Measurements from ENCODE around the gene DNAJB2. TPM values are rescaled to one million over a fixed set of nuclear protein-coding genes. Genes with fewer than 3 reads are reported as not detected.

DNAJB2 gene
- total RNA-seq, 1 experiment from 2014 or later, result 36.2 TPM

- H3K27me3 ChIP-seq (ENCODE audit: insufficient read depth, low read length), result no peaks in the 10 kb centered on the region
- H3K36me3 ChIP-seq (ENCODE audit: control insufficient read depth in 1 of 2, insufficient read depth in 2 of 2, low read length in 2 of 2), result no peaks in the 10 kb centered on the region
- H3K27ac ChIP-seq (ENCODE audit: low read depth, low read length), result no peak overlapping the region
- H3K4me3 ChIP-seq (replicated peaks in 1 of 2; ENCODE audit: low read depth in 1 of 2, low read length in 2 of 2), result no peak overlapping the region
- ATAC-seq (no peak), DNase-seq (ENCODE audit: low read depth, low spot score) (no peak)
- ChIA-PET RAD21 (ENCODE audit: low non-redundant PET in 1 of 2, low total read pairs in 2 of 2, uncharacterized antibody in 2 of 2, unreplicated experiment in 2 of 2) (no interaction called here), POLR2A (no interaction called here), CTCF (interaction anchor here (2.2 kb wide), 1 partner anchor 13 kb away, joined by 8 read pairs; no protein-coding TSS in a partner anchor)
- TF ChIP-seq EZH2phosphoT487 (IDR thresholded peaks at IDR 0.05; ENCODE audit: borderline replicate concordance), result no peak
- H3K79me2 ChIP-seq (ENCODE audit: insufficient read depth, low read length), result no peaks in the 10 kb centered on the region
- H2AFZ ChIP-seq (ENCODE audit: low read depth, low read length, poor library complexity, severe bottlenecking), result no peak overlapping the region
- H3K9me2 ChIP-seq (ENCODE audit: insufficient read depth), result no peaks in the 10 kb centered on the region
- H3K9ac ChIP-seq (ENCODE audit: low read length), result no peak overlapping the region
- H3K9me3 ChIP-seq (ENCODE audit: control insufficient read depth in 1 of 2, insufficient read depth in 1 of 2, low read depth in 1 of 2, low read length in 2 of 2), result no peaks in the 10 kb centered on the region
- H3K4me2 ChIP-seq (ENCODE audit: low read length), result no peak overlapping the region
- BruUV-seq (replicated peaks), result no TSS peak
- H4K20me1 ChIP-seq (ENCODE audit: insufficient read depth), result no peaks in the 10 kb centered on the region
- intact Hi-C loops (cut with micrococcal nuclease), result no loop called here
- H3K4me1 ChIP-seq (ENCODE audit: control insufficient read depth in 1 of 2, insufficient read depth in 2 of 2, low read length in 2 of 2), result peaks cover 26 to 42% of the 10 kb centered on the region in 2 experiments
These were observed 2.4 kb downstream of the DNAJB2 start for GRCh38 chr2:219281588-219281987.

- intact Hi-C loops (cut with micrococcal nuclease), result no loop called here
- Histone ChIP-seq H3K9ac (ENCODE audit: low read length) (no peak overlapping the region), H2AFZ (ENCODE audit: low read depth, low read length, poor library complexity, severe bottlenecking) (no peak overlapping the region), H3K36me3 (ENCODE audit: control insufficient read depth in 1 of 2, insufficient read depth in 2 of 2, low read length in 2 of 2) (no peaks in the 10 kb centered on the region), H3K4me2 (ENCODE audit: low read length) (no peak overlapping the region), H3K4me3 (replicated peaks in 1 of 2; ENCODE audit: low read depth in 1 of 2, low read length in 2 of 2) (no peak overlapping the region), H4K20me1 (ENCODE audit: insufficient read depth) (no peaks in the 10 kb centered on the region), H3K27ac (ENCODE audit: low read depth, low read length) (no peak overlapping the region), H3K9me2 (ENCODE audit: insufficient read depth) (no peaks in the 10 kb centered on the region), H3K4me1 (ENCODE audit: control insufficient read depth in 1 of 2, insufficient read depth in 2 of 2, low read length in 2 of 2) (peaks cover 27 to 40% of the 10 kb centered on the region in 2 experiments), H3K79me2 (ENCODE audit: insufficient read depth, low read length) (no peaks in the 10 kb centered on the region), H3K9me3 (ENCODE audit: control insufficient read depth in 1 of 2, insufficient read depth in 1 of 2, low read depth in 1 of 2, low read length in 2 of 2) (no peaks in the 10 kb centered on the region), H3K27me3 (ENCODE audit: insufficient read depth, low read length) (no peaks in the 10 kb centered on the region)
- TF ChIP-seq CBX3 (IDR thresholded peaks at IDR 0.05; ENCODE audit: low read depth) (no peak), POLR2A (IDR thresholded peaks at IDR 0.05; ENCODE audit: borderline replicate concordance, extremely low read depth, insufficient read depth, insufficient read length) (no peak), ATF3 (IDR thresholded peaks at IDR 0.05) (no peak)
- RAD21 ChIA-PET (ENCODE audit: low non-redundant PET in 1 of 2, low total read pairs in 2 of 2, uncharacterized antibody in 2 of 2, unreplicated experiment in 2 of 2), result no interaction called here
- POLR2A ChIA-PET, result interaction anchor here (1.4 kb wide), 1 partner anchor 8 kb away, joined by 3 read pairs; no protein-coding TSS in a partner anchor
- DNase-seq (ENCODE audit: low read depth, low spot score) (no peak), ATAC-seq (no peak)
- CTCF ChIA-PET, result interaction anchor here (2.2 kb wide), 1 partner anchor 13 kb away, joined by 8 read pairs; no protein-coding TSS in a partner anchor
- BruUV-seq (replicated peaks), result no TSS peak
These were observed 3.2 kb downstream of the DNAJB2 start for GRCh38 chr2:219282375-219282774.
